ENCODE measurements around the gene EVPL.

GRCh38 chr17:76018801-76019200 is 8.3 kb downstream of the EVPL start:
- TF ChIP-seq CTCF (optimal IDR thresholded peaks at IDR 0.05 in 1 of 3, IDR thresholded peaks at IDR 0.05 in 1 of 3, conservative IDR thresholded peaks at IDR 0.05 in 1 of 3; ENCODE audit: extremely low read depth in 1 of 3, insufficient read depth in 2 of 3, low read length in 3 of 3) (no peak), EZH2 (IDR thresholded peaks at IDR 0.05; ENCODE audit: low read length) (no peak)
